Keratinocyte (primary cell): Measurements from ENCODE around the gene UPK3A. TPM values are rescaled to one million over a fixed set of nuclear protein-coding genes. Genes with fewer than 3 reads are reported as not detected.

ENCODE experiments used
- DNase-seq: peaks from one replicate; pipeline ENCODE4 v3.0.0-alpha.2; 2011; ENCODE audit warnings: low read depth, missing footprints, low spot score
- FAIRE-seq: peaks from 2 replicates; lab custom pipeline; 2011; peaks lifted over from hg19 to GRCh38; lab: Jason Lieb, UNC
- H2AFZ ChIP-seq: 2 replicates; pipeline ENCODE4 v1.6.0; 2012; ENCODE audit warnings: low read length, control low read depth, inconsistent platforms; ENCODE audit not compliant: control insufficient read depth
- H3K27ac ChIP-seq: 2 replicates; pipeline ENCODE4 v1.5.1; 2011; ENCODE audit warnings: low read length; ENCODE audit not compliant: control insufficient read depth, insufficient read depth
- H3K27me3 ChIP-seq: 3 replicates; pipeline ENCODE4 v1.6.0; 2011; ENCODE audit warnings: low read length; ENCODE audit not compliant: control insufficient read depth, insufficient read depth; ENCODE audit errors: extremely low read depth
- H3K36me3 ChIP-seq, 2 experiments: 2 replicates in 1 of 2; 3 replicates in 1 of 2; pipeline ENCODE4 v1.5.1; 2011; ENCODE audit warnings: low read length in 2 of 2, mild to moderate bottlenecking in 1 of 2; ENCODE audit not compliant: control insufficient read depth in 2 of 2, insufficient read depth in 2 of 2; ENCODE audit errors: extremely low read depth in 1 of 2
- H3K4me1 ChIP-seq: 3 replicates; pipeline ENCODE4 v1.5.1; 2011; ENCODE audit warnings: low read length; ENCODE audit not compliant: control insufficient read depth, insufficient read depth; ENCODE audit errors: extremely low read depth
- H3K4me2 ChIP-seq: 3 replicates; pipeline ENCODE4 v1.6.0; 2011; ENCODE audit warnings: low read depth, low read length; ENCODE audit not compliant: control insufficient read depth, insufficient read depth; ENCODE audit errors: extremely low read depth
- H3K4me3 ChIP-seq, 3 experiments: fragments of 200-600 bp in 1 of 3; sonication (generic) in 1 of 3; 2 replicates in 2 of 3; 3 replicates in 1 of 3; pipeline ENCODE4 v1.5.1; 2011 to 2016; ENCODE audit warnings: low read length in 3 of 3, mild to moderate bottlenecking in 3 of 3, control low read depth in 2 of 3, inconsistent platforms in 1 of 3, low read depth in 1 of 3, mixed read lengths in 1 of 3, mixed run types in 1 of 3, moderate library complexity in 1 of 3; ENCODE audit not compliant: control insufficient read depth in 2 of 3, insufficient read depth in 2 of 3; ENCODE audit errors: extremely low read depth in 1 of 3
- H3K79me2 ChIP-seq: 2 replicates; pipeline ENCODE4 v1.6.0; 2012; ENCODE audit warnings: low read length; ENCODE audit not compliant: control insufficient read depth, insufficient read depth
- H3K9ac ChIP-seq: 3 replicates; pipeline ENCODE4 v1.6.0; 2011; ENCODE audit warnings: low read length; ENCODE audit not compliant: control insufficient read depth, insufficient read depth; ENCODE audit errors: extremely low read depth
- H3K9me1 ChIP-seq: 3 replicates; pipeline ENCODE4 v1.6.0; 2011; ENCODE audit warnings: low read length; ENCODE audit not compliant: control insufficient read depth, insufficient read depth; ENCODE audit errors: extremely low read depth
- H3K9me3 ChIP-seq: 2 replicates; pipeline ENCODE4 v1.5.1; 2012; ENCODE audit warnings: low read depth, low read length; ENCODE audit not compliant: control insufficient read depth
- H4K20me1 ChIP-seq: 3 replicates; pipeline ENCODE4 v1.6.0; 2011; ENCODE audit warnings: low read length; ENCODE audit not compliant: control insufficient read depth, insufficient read depth; ENCODE audit errors: extremely low read depth
- EZH2 ChIP-seq: IDR thresholded peaks from one replicate; pipeline ENCODE4 v1.6.1; 2012; ENCODE audit warnings: inconsistent platforms, mild to moderate bottlenecking, low read length, moderate library complexity
- dilution Hi-C: fragments of 300-500 bp; cut with MboI; formaldehyde crosslinking; loops from one replicate; pipeline ENCODE4 v1.7.0; 2020; ENCODE audit warnings: low sequenced_read_pairs; ENCODE audit not compliant: extremely low pct_ligation_motif_present
- polyA plus RNA-seq, 5 experiments: library from polyadenylated mRNA; depleted of rRNA in 3 of 5; stranded (reverse) in 3 of 5; stranded (forward) in 1 of 5; unstranded in 1 of 5; fragments of >200 nt; gene quantifications; 1 replicate in 1 of 5; 2 replicates in 3 of 5; 3 replicates in 1 of 5; pipeline versions ENCODE4 v1.2.1 to v1.2.3, GENCODE V29; 2011 to 2012; ENCODE audit warnings: missing spikeins in 2 of 5, low read depth in 1 of 5, low replicate concordance in 1 of 5
- TF ChIP-seq, protein P1 (sequence below), 3 experiments: IDR thresholded peaks in 1 of 3; conservative IDR thresholded peaks in 1 of 3; optimal IDR thresholded peaks in 1 of 3; 2 replicates in 2 of 3; 3 replicates in 1 of 3; pipeline versions ENCODE3 to v1.5.1; 2011; ENCODE audit warnings: low read length in 3 of 3, mild to moderate bottlenecking in 3 of 3, moderate library complexity in 2 of 3, control low read depth in 1 of 3, inconsistent platforms in 1 of 3; ENCODE audit not compliant: insufficient read depth in 2 of 3; ENCODE audit errors: extremely low read depth in 1 of 3

The UPK3A gene
- polyA plus RNA-seq, 1 donor (not counting 4 experiments of a cell fraction or from before 2014, with no cell fraction given) = not detected

DNA sequence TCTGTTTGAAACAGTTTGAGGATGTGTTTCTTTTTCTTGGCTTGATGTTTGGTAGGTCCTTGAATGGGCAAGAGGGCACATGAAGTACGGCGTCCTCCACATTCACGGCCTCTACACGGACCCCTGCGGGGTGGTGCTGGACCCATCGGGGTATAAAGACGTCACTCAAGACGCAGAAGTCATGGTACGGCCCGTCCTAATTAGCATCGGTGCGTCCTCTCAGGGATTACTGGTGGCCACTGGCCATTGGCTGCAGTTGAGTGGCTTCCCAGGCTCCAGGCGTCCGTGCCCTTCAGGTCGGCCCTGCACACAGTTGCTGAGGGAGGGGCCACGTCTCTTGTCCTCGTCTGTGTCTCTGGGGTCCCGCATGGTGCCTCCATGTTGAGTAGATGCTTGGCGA is 45.8 kb downstream of the UPK3A start:
- H3K4me1 ChIP-seq = peaks cover 22% of the 10 kb centered on the region
- dilution Hi-C loops = no loop called here
- H3K9me1 ChIP-seq = no peaks in the 10 kb centered on the region
- peaks cover 10 to 33% of the 10 kb centered on the region in 2 experiments for H3K36me3 ChIP-seq
- H3K4me2 ChIP-seq = no peak overlapping the region
- H3K9me3 ChIP-seq = no peaks in the 10 kb centered on the region
- no peaks in the 10 kb centered on the region for H3K27me3 ChIP-seq
- H3K9ac ChIP-seq = no peak overlapping the region
- peaks cover 3% of the 10 kb centered on the region for H3K79me2 ChIP-seq
- DNase-seq = no peak
- H3K4me3 ChIP-seq = no peak overlapping the region
- TF ChIP-seq, protein P1, sequence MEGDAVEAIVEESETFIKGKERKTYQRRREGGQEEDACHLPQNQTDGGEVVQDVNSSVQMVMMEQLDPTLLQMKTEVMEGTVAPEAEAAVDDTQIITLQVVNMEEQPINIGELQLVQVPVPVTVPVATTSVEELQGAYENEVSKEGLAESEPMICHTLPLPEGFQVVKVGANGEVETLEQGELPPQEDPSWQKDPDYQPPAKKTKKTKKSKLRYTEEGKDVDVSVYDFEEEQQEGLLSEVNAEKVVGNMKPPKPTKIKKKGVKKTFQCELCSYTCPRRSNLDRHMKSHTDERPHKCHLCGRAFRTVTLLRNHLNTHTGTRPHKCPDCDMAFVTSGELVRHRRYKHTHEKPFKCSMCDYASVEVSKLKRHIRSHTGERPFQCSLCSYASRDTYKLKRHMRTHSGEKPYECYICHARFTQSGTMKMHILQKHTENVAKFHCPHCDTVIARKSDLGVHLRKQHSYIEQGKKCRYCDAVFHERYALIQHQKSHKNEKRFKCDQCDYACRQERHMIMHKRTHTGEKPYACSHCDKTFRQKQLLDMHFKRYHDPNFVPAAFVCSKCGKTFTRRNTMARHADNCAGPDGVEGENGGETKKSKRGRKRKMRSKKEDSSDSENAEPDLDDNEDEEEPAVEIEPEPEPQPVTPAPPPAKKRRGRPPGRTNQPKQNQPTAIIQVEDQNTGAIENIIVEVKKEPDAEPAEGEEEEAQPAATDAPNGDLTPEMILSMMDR (optimal IDR thresholded peaks at IDR 0.05 in 1 of 3, IDR thresholded peaks at IDR 0.05 in 1 of 3, conservative IDR thresholded peaks at IDR 0.05 in 1 of 3; ENCODE audit: extremely low read depth in 1 of 3, insufficient read depth in 2 of 3, low read length in 3 of 3) = no peak
- H2AFZ ChIP-seq = no peak overlapping the region
- no peak overlapping the region for H3K27ac ChIP-seq
- FAIRE-seq = no peak
- peaks cover 3% of the 10 kb centered on the region for H4K20me1 ChIP-seq

DNA sequence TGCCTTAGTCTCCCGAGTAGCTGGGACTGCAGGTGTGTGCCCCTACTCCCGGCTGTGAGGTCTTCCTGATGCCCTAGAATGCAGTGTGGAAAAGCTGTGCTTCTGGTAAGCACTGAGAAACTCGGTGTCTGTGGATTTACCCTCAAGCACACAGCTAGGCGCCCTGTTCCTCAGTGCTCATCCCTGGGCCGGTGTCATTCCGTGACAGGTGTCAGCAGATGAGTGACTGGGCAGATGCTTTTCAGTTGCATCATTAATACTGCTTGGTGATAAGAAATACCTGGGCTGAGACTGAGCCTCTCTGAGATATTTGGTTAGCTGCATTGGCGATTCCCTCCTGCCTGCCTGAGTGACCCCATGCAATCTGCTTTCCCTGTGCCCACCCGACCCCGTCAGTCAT is 46.7 kb downstream of the UPK3A start:
- Histone ChIP-seq H3K36me3 (peaks cover 12 to 36% of the 10 kb centered on the region in 2 experiments), H3K4me2 (no peak overlapping the region), H3K9me3 (no peaks in the 10 kb centered on the region), H3K9me1 (no peaks in the 10 kb centered on the region), H3K4me3 (no peak overlapping the region), H3K9ac (no peak overlapping the region), H3K4me1 (peaks cover 26% of the 10 kb centered on the region), H2AFZ (no peak overlapping the region), H4K20me1 (peaks cover 3% of the 10 kb centered on the region), H3K27me3 (no peaks in the 10 kb centered on the region), H3K27ac (no peak overlapping the region), H3K79me2 (no peaks in the 10 kb centered on the region)
- dilution Hi-C loops = no loop called here
- no peak for DNase-seq
- no peak for FAIRE-seq
- no peak for TF ChIP-seq EZH2
- TF ChIP-seq, protein P1 (optimal IDR thresholded peaks at IDR 0.05 in 1 of 3, IDR thresholded peaks at IDR 0.05 in 1 of 3, conservative IDR thresholded peaks at IDR 0.05 in 1 of 3; ENCODE audit: extremely low read depth in 1 of 3, insufficient read depth in 2 of 3, low read length in 3 of 3) = no peak
